Measurements from ENCODE around the gene BMP6. TPM values are rescaled to one million over a fixed set of nuclear protein-coding genes. Genes with fewer than 3 reads are reported as not detected.

Gene BMP6
- total RNA-seq, 1 experiment from 2014 or later, result 13.6 TPM

GRCh38 chr6:7763881-7764280, 38.0 kb downstream of the BMP6 start:
- no peaks in the 10 kb centered on the region for H3K36me3 ChIP-seq (ENCODE audit: control insufficient read depth, insufficient read depth, low read length)
- POLR2A ChIA-PET, result no interaction called here
- no peak overlapping the region for H3K27ac ChIP-seq (ENCODE audit: low read length)
- intact Hi-C loops (cut with micrococcal nuclease; ENCODE audit: unreplicated experiment) (no loop called here), in situ Hi-C loops (cut with HindIII; ENCODE audit: low pct_unique_long_range_greater_than_20kb, low sequenced_read_pairs) (no loop called here)
- ATAC-seq (no peak), DNase-seq (ENCODE audit: low read depth, low spot score) (no peak)
- H3K4me1 ChIP-seq (ENCODE audit: control insufficient read depth, insufficient read depth, low read length), result no peaks in the 10 kb centered on the region
- H3K9me3 ChIP-seq (ENCODE audit: control insufficient read depth, insufficient read depth, low read depth, low read length), result no peaks in the 10 kb centered on the region
- H3K27me3 ChIP-seq (ENCODE audit: control insufficient read depth, insufficient read depth, low read length), result no peaks in the 10 kb centered on the region
- no peak overlapping the region for H3K4me3 ChIP-seq (ENCODE audit: low read depth in 2 of 2, low read length in 2 of 2)
- no peak for TF ChIP-seq CTCF (IDR thresholded peaks at IDR 0.05)
- TF ChIP-seq SIN3A (IDR thresholded peaks at IDR 0.05; ENCODE audit: borderline replicate concordance, insufficient read depth, low read depth, low read length), result no peak
- TF ChIP-seq POLR2AphosphoS5 (IDR thresholded peaks at IDR 0.05; ENCODE audit: low read depth, low read length), result no peak
- TF ChIP-seq, protein P1, sequence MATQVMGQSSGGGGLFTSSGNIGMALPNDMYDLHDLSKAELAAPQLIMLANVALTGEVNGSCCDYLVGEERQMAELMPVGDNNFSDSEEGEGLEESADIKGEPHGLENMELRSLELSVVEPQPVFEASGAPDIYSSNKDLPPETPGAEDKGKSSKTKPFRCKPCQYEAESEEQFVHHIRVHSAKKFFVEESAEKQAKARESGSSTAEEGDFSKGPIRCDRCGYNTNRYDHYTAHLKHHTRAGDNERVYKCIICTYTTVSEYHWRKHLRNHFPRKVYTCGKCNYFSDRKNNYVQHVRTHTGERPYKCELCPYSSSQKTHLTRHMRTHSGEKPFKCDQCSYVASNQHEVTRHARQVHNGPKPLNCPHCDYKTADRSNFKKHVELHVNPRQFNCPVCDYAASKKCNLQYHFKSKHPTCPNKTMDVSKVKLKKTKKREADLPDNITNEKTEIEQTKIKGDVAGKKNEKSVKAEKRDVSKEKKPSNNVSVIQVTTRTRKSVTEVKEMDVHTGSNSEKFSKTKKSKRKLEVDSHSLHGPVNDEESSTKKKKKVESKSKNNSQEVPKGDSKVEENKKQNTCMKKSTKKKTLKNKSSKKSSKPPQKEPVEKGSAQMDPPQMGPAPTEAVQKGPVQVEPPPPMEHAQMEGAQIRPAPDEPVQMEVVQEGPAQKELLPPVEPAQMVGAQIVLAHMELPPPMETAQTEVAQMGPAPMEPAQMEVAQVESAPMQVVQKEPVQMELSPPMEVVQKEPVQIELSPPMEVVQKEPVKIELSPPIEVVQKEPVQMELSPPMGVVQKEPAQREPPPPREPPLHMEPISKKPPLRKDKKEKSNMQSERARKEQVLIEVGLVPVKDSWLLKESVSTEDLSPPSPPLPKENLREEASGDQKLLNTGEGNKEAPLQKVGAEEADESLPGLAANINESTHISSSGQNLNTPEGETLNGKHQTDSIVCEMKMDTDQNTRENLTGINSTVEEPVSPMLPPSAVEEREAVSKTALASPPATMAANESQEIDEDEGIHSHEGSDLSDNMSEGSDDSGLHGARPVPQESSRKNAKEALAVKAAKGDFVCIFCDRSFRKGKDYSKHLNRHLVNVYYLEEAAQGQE (IDR thresholded peaks at IDR 0.05; ENCODE audit: insufficient read depth in 1 of 2, low read depth in 2 of 2, low read length in 1 of 2), result no peak
- TF ChIP-seq TCF7L2 (IDR thresholded peaks at IDR 0.05; ENCODE audit: low read depth, low read length), result no peak
- no TSS peak for BruUV-seq (replicated peaks)
- CTCF ChIA-PET, result no interaction called here

DNA sequence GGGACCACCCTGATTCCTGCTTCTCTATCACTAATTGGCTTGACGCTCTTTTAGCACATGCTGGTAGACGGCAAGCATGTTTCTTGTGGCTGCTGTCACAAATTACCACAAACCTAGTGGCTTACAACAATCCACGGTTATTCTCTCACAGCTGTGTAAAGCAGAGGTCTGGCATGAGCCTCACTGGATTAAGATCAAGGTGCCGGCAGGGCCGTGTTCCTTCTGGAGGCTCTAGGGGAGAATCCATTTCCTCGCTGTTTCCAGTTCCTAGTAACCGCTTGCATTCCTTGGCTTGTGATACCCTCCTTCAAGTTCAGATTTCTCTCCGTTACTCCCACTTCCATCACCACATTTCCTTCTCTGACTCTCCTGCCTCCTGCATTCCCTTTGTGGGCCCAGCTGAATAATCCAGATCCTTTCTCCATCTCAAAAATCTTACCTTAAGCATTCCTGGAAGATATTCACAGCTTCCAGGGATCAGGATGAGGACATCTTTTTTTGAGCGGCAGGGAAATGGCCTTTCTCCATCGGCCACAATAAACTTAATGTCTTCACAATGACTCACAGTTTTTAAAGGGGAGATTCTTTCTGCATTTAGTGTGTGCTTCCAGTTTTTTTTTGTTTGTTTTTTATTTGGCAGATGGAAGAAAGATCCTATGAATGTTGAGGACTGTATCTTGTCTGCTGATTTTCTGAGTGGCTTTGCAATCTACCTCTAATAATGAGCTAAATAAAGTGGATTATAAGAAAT, 39.9 kb downstream of the BMP6 start:
- ATAC-seq (no peak), DNase-seq (ENCODE audit: low read depth, low spot score) (no peak)
- H3K36me3 ChIP-seq (ENCODE audit: control insufficient read depth, insufficient read depth, low read length), result no peaks in the 10 kb centered on the region
- intact Hi-C loops (cut with micrococcal nuclease; ENCODE audit: unreplicated experiment) (no loop called here), in situ Hi-C loops (cut with HindIII; ENCODE audit: low pct_unique_long_range_greater_than_20kb, low sequenced_read_pairs) (no loop called here)
- no peaks in the 10 kb centered on the region for H3K27me3 ChIP-seq (ENCODE audit: control insufficient read depth, insufficient read depth, low read length)
- H3K4me3 ChIP-seq (ENCODE audit: low read depth in 2 of 2, low read length in 2 of 2), result no peak overlapping the region
- H3K4me1 ChIP-seq (ENCODE audit: control insufficient read depth, insufficient read depth, low read length), result peaks cover 4% of the 10 kb centered on the region; the same call in 1 of the 2 replicates
- H3K9me3 ChIP-seq (ENCODE audit: control insufficient read depth, insufficient read depth, low read depth, low read length), result no peaks in the 10 kb centered on the region
- POLR2A ChIA-PET, result no interaction called here
- BruUV-seq (replicated peaks), result no TSS peak
- TF ChIP-seq, protein P1 (IDR thresholded peaks at IDR 0.05; ENCODE audit: insufficient read depth in 1 of 2, low read depth in 2 of 2, low read length in 1 of 2), result no peak
- TF ChIP-seq TCF7L2 (IDR thresholded peaks at IDR 0.05; ENCODE audit: low read depth, low read length), result no peak
- TF ChIP-seq CTCF (IDR thresholded peaks at IDR 0.05), result no peak
- TF ChIP-seq POLR2AphosphoS5 (IDR thresholded peaks at IDR 0.05; ENCODE audit: low read depth, low read length), result no peak
- no peak for TF ChIP-seq SIN3A (IDR thresholded peaks at IDR 0.05; ENCODE audit: borderline replicate concordance, insufficient read depth, low read depth, low read length)
- no peak overlapping the region for H3K27ac ChIP-seq (ENCODE audit: low read length)
- CTCF ChIA-PET, result no interaction called here
